ENCODE measurements around the gene ABCC9. TPM values are rescaled to one million over a fixed set of nuclear protein-coding genes. Genes with fewer than 3 reads are reported as not detected.

ABCC9 gene
- total RNA-seq, 4 donors from 2014 or later = 2.4 to 14.9 (median 5.9) TPM

GRCh38 chr12:21825886-21826617 is 115.2 kb downstream of the ABCC9 start:
- H3K27me3 ChIP-seq = no peaks in the 10 kb centered on the region
- no peak overlapping the region for H3K4me3 ChIP-seq
- H3K4me1 ChIP-seq = no peaks in the 10 kb centered on the region
- no peaks in the 10 kb centered on the region for H3K9me3 ChIP-seq
- H3K36me3 ChIP-seq = no peaks in the 10 kb centered on the region
- no peak for TF ChIP-seq POLR2A (IDR thresholded peaks at IDR 0.05)
- TF ChIP-seq, protein P1, sequence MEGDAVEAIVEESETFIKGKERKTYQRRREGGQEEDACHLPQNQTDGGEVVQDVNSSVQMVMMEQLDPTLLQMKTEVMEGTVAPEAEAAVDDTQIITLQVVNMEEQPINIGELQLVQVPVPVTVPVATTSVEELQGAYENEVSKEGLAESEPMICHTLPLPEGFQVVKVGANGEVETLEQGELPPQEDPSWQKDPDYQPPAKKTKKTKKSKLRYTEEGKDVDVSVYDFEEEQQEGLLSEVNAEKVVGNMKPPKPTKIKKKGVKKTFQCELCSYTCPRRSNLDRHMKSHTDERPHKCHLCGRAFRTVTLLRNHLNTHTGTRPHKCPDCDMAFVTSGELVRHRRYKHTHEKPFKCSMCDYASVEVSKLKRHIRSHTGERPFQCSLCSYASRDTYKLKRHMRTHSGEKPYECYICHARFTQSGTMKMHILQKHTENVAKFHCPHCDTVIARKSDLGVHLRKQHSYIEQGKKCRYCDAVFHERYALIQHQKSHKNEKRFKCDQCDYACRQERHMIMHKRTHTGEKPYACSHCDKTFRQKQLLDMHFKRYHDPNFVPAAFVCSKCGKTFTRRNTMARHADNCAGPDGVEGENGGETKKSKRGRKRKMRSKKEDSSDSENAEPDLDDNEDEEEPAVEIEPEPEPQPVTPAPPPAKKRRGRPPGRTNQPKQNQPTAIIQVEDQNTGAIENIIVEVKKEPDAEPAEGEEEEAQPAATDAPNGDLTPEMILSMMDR (IDR thresholded peaks at IDR 0.05) = no peak
- no peak for DNase-seq
- no peak overlapping the region for H3K27ac ChIP-seq

- no peak for TF ChIP-seq POLR2A (IDR thresholded peaks at IDR 0.05)
- Histone ChIP-seq H3K4me1 (no peaks in the 10 kb centered on the region), H3K27ac (no peak overlapping the region), H3K27me3 (no peaks in the 10 kb centered on the region), H3K9me3 (no peaks in the 10 kb centered on the region), H3K36me3 (no peaks in the 10 kb centered on the region), H3K4me3 (no peak overlapping the region)
- DNase-seq = no peak
Observed at GRCh38 chr12:21823581-21823980, 117.6 kb downstream of the ABCC9 start.

DNA sequence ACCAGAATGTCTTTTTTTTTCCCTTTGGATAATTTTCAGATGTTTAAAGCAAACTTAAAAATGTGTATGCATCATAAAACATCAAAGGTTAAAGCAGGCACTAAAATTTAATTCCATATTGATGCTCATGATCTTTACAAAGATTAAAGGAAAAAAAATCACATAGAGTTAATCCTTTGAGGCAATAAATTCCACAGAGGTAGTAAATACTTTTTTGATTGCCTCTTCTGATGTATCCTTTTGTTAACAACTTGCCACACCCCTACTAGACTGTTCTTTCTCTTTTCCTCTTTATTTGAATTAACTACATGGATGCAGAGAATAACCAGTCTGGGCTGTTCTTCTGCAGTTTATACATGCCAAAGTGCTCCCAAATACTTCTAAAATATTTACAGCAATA is 121.5 kb downstream of the ABCC9 start:
- no peak for DNase-seq
- no peaks in the 10 kb centered on the region for H3K4me1 ChIP-seq

GRCh38 chr12:21819236-21819635 is 122.0 kb downstream of the ABCC9 start:
- TF ChIP-seq, protein P1 (IDR thresholded peaks at IDR 0.05) = no peak
- no peak for TF ChIP-seq POLR2A (IDR thresholded peaks at IDR 0.05)
- Histone ChIP-seq H3K27me3 (no peaks in the 10 kb centered on the region), H3K36me3 (no peaks in the 10 kb centered on the region), H3K4me1 (no peaks in the 10 kb centered on the region), H3K4me3 (no peak overlapping the region), H3K27ac (no peak overlapping the region), H3K9me3 (no peaks in the 10 kb centered on the region)
- no peak for DNase-seq

More for the DNA sequence above, 121.5 kb downstream of the ABCC9 start:
- TF ChIP-seq POLR2A (IDR thresholded peaks at IDR 0.05) = no peak
- TF ChIP-seq, protein P1 (IDR thresholded peaks at IDR 0.05) = no peak
- H3K9me3 ChIP-seq = no peaks in the 10 kb centered on the region
- no peaks in the 10 kb centered on the region for H3K36me3 ChIP-seq
- H3K27me3 ChIP-seq = no peaks in the 10 kb centered on the region
- H3K27ac ChIP-seq = no peak overlapping the region
- H3K4me3 ChIP-seq = no peak overlapping the region

- Histone ChIP-seq H3K9me3 (no peaks in the 10 kb centered on the region), H3K27ac (no peak overlapping the region)
- no peak for DNase-seq
Observed at GRCh38 chr12:21818627-21819026, 122.6 kb downstream of the ABCC9 start.

More at GRCh38 chr12:21818627-21819026, 122.6 kb downstream of the ABCC9 start:
- Histone ChIP-seq H3K27me3 (no peaks in the 10 kb centered on the region), H3K4me3 (no peak overlapping the region), H3K4me1 (no peaks in the 10 kb centered on the region), H3K36me3 (no peaks in the 10 kb centered on the region)
- TF ChIP-seq, protein P1 (IDR thresholded peaks at IDR 0.05) = no peak
- no peak for TF ChIP-seq POLR2A (IDR thresholded peaks at IDR 0.05)

Measured in Peyer's patch (tissue), 4 donors.